Heart left ventricle (tissue), 16 donors: ENCODE measurements around the gene FRS2. TPM values are rescaled to one million over a fixed set of nuclear protein-coding genes. Genes with fewer than 3 reads are reported as not detected.

Experiments
- ATAC-seq, 4 donors: fragments of 200-7000 bp; cut with Tn5 transposase; one replicate each; pipeline ENCODE4 v1.9.1; 2020 to 2022; ENCODE audit warnings: moderate library complexity in 4 of 4, mild to moderate bottlenecking in 3 of 4, moderate number of reproducible peaks in 1 of 4
- DNase-seq, 5 donors: peaks; one replicate each; pipeline ENCODE4 v3.0.0-alpha.2; 2020
- H3K27ac ChIP-seq, 12 donors: fragments of 200-600 bp; sonication (generic) in 4 of 12; one replicate each; pipeline versions ENCODE4 v1.5.0 to v1.8.0; 2016 to 2022; ENCODE audit warnings: mild to moderate bottlenecking in 2 of 12
- H3K27me3 ChIP-seq, 9 donors: fragments of 200-600 bp; sonication (generic) in 2 of 9; one replicate each; pipeline versions ENCODE4 v1.5.1 to v1.8.0; 2016 to 2022; ENCODE audit warnings: mild to moderate bottlenecking in 3 of 9
- H3K36me3 ChIP-seq, 9 donors: fragments of 200-600 bp; sonication (generic) in 2 of 9; one replicate each; pipeline versions ENCODE4 v1.5.0 to v1.8.0; 2018 to 2022; ENCODE audit warnings: mild to moderate bottlenecking in 2 of 9
- H3K4me1 ChIP-seq, 12 donors: fragments of 200-600 bp; sonication (generic) in 4 of 12; one replicate each; pipeline versions ENCODE4 v1.5.0 to v1.8.0; 2016 to 2022; ENCODE audit warnings: mild to moderate bottlenecking in 3 of 12
- H3K4me3 ChIP-seq, 12 donors: fragments of 200-600 bp; sonication (generic) in 4 of 12; one replicate each; pipeline versions ENCODE4 v1.5.0 to v1.8.0; 2017 to 2022; ENCODE audit warnings: mild to moderate bottlenecking in 9 of 12, moderate library complexity in 4 of 12
- H3K9me3 ChIP-seq, 12 donors: fragments of 200-600 bp; sonication (generic) in 4 of 12; one replicate each; pipeline versions ENCODE4 v1.5.0 to v1.8.0; 2016 to 2022; ENCODE audit warnings: mild to moderate bottlenecking in 1 of 12
- CTCF ChIP-seq, 12 donors: fragments of 200-600 bp; sonication (generic) in 4 of 12; IDR thresholded peaks; one replicate each; pipeline versions ENCODE4 v1.5.0 to v1.8.0; 2018 to 2022; ENCODE audit warnings: antibody characterized with exemption in 12 of 12, mild to moderate bottlenecking in 5 of 12
- POLR2A ChIP-seq, 2 donors: fragments of 450-650 bp; IDR thresholded peaks; one replicate each; pipeline ENCODE4 v1.6.1; 2017; ENCODE audit warnings: antibody characterized with exemption in 2 of 2, mild to moderate bottlenecking in 2 of 2, moderate library complexity in 2 of 2
- WGBS, 4 donors: extraction: QIAGEN DNeasy Blood & Tissue Kit in 2 of 4; methylation state at CpG; one replicate each; pipeline versions ENCODE4 v1.1.5 to v1.1.7; 2013 to 2018; 5-methylcytosine and 5-hydroxymethylcytosine counted together
- intact Hi-C, 10 donors: fragments of 100-400 bp; cut with DNase I; formaldehyde crosslinking; loops; one replicate each; pipeline versions ENCODE4 v1.11.1 to v1.14.2; 2022
- polyA plus RNA-seq, 2 donors: library from polyadenylated mRNA; stranded (reverse); fragments of 200-250 nt; gene quantifications; one replicate each; pipeline ENCODE4 v1.2.3, GENCODE V29; 2013
- total RNA-seq, 9 donors: library from RNA; depleted of rRNA in 2 of 9; stranded (reverse); fragments of >200 nt in 2 of 9; fragmentation: NEBNext Ultra II Directional in 3 of 9; extraction: Animal tissue kit (Norgen Biotek cat#: 25700) in 3 of 9; gene quantifications; one replicate each; pipeline versions ENCODE4 v1.1.0 to v1.2.4, GENCODE V29; 2016 to 2023
- donor health status: ischemic (EF 13 %, LVEDD 7.1; RV severe dilation, severe dysfunction).
- donor health status: healthy with polysubstance abuse.
- donor health status: DM: no; HTN: yes; CAD: no.
- donor health status: DM: no; HTN: no; CAD: no.
- donor health status: ischemic (EF 25% LVEDD 6.9; RV normal size, moderate dysfunction).
- donor health status: ischemic (EF 25% LVEDD 5.7; RV mildly dilated, moderate dysfunction).
- donor health status: healthy.
- donor health status: DM: yes; HTN: yes; CAD: no.
- donor health status: ischemic (EF 35%, LVEDD 5.7; RV mildly dilated, moderate dysfunction).
- donor health status: nonischemic (EF 11% LVEDD 7.7; RV severe dilation, severe dysfunction).
- donor health status: DM: yes; HTN: yes; CAD: no.
- donor health status: PGD.
- donor health status: ischemic (EF 29% LVEDD 5.4; RV normal size, mild dysfunction).
- donor health status: nonischemic (EF 23%, LVEDD 6.1; RV moderate dilation, normal function).

Gene FRS2
- total and polyA plus RNA-seq, 11 donors, result 2.6 to 33.9 (median 20.3) TPM

GRCh38 chr12:69524755-69525469 is 54.7 kb downstream of the FRS2 start:
- ATAC-seq (peak in 3 of 4 donors; percentile 14 to 46 (median 17)), DNase-seq (no peak)
- Histone ChIP-seq H3K4me1 (peaks cover 0 to 30% (median 10%) of the 10 kb centered on the region in 12 donors), H3K36me3 (no peaks in the 10 kb centered on the region), H3K27ac (no peak overlapping the region), H3K4me3 (no peak overlapping the region), H3K27me3 (no peaks in the 10 kb centered on the region), H3K9me3 (peaks cover 0 to 36% (median 3%) of the 10 kb centered on the region in 12 donors)
- TF ChIP-seq POLR2A (IDR thresholded peaks at IDR 0.05) (no peak), CTCF (IDR thresholded peaks at IDR 0.05) (no peak)
- 85 to 93% (median 92%) methylated on average over 2 of the region's 2 CpGs for WGBS, 4 donors
- intact Hi-C loops, result no loop called here

GRCh38 chr12:69527506-69528272 is 57.5 kb downstream of the FRS2 start:
- H3K4me3 ChIP-seq, result no peak overlapping the region
- H3K9me3 ChIP-seq, result peaks cover 0 to 13% (median 2%) of the 10 kb centered on the region in 12 donors
- TF ChIP-seq CTCF (IDR thresholded peaks at IDR 0.05) (no peak), POLR2A (IDR thresholded peaks at IDR 0.05) (no peak)
- H3K27ac ChIP-seq, result peak overlapping the region in 2 of 12 donors; percentile 13 to 44
- DNase-seq (no peak), ATAC-seq (no peak)
- no peaks in the 10 kb centered on the region for H3K27me3 ChIP-seq
- peaks cover 0 to 21% (median 5%) of the 10 kb centered on the region in 9 donors for H3K36me3 ChIP-seq
- 82 to 87% (median 86%) methylated on average over 3 of the region's 3 CpGs for WGBS, 4 donors
- intact Hi-C loops, result no loop called here
- H3K4me1 ChIP-seq, result peaks cover 0 to 30% (median 10%) of the 10 kb centered on the region in 12 donors

GRCh38 chr12:69529021-69529420 is 58.8 kb downstream of the FRS2 start:
- Histone ChIP-seq H3K27me3 (no peaks in the 10 kb centered on the region), H3K36me3 (peaks cover 0 to 25% (median 7%) of the 10 kb centered on the region in 9 donors), H3K27ac (peak overlapping the region in 1 of 12 donors; percentile 44), H3K4me3 (no peak overlapping the region), H3K9me3 (no peaks in the 10 kb centered on the region), H3K4me1 (peaks cover 0 to 27% (median 14%) of the 10 kb centered on the region in 12 donors)
- ATAC-seq (no peak), DNase-seq (no peak)
- intact Hi-C loops, result no loop called here
- 86 to 96% (median 91%) methylated on average over 2 of the region's 2 CpGs for WGBS, 4 donors
- no peak for TF ChIP-seq POLR2A (IDR thresholded peaks at IDR 0.05)

GRCh38 chr12:69533844-69534243 is 63.7 kb downstream of the FRS2 start:
- no peak for ATAC-seq

More at GRCh38 chr12:69533844-69534243, 63.7 kb downstream of the FRS2 start:
- intact Hi-C loops, result loop anchor here in 1 of 10 donors (10.0 kb wide), 1 partner anchor 59 kb away; the partner anchor contains the start of gene FRS2
- H3K9me3 ChIP-seq, result no peaks in the 10 kb centered on the region
- WGBS, 4 donors, result 82 to 88% (median 85%) methylated on average over 3 of the region's 3 CpGs
- DNase-seq, result no peak
- peak overlapping the region in 7 of 12 donors; percentile 11 to 74 (median 53) for H3K27ac ChIP-seq
- peaks cover 0 to 25% (median 7%) of the 10 kb centered on the region in 9 donors for H3K36me3 ChIP-seq
- no peaks in the 10 kb centered on the region for H3K27me3 ChIP-seq
- no peak overlapping the region for H3K4me3 ChIP-seq
- peaks cover 0 to 25% (median 18%) of the 10 kb centered on the region in 12 donors for H3K4me1 ChIP-seq
- TF ChIP-seq POLR2A (IDR thresholded peaks at IDR 0.05), result no peak
- TF ChIP-seq CTCF (IDR thresholded peaks at IDR 0.05), result no peak
